HG03060 (cell line): ENCODE results near the gene TOX3.

Experiments used
- ATAC-seq: cut with Tn5 transposase; IDR thresholded peaks from one replicate; pipeline ENCODE4 v1.9.1; 2021; ENCODE audit warnings: low read depth, moderate number of reproducible peaks; ENCODE audit not compliant: unreplicated experiment

Gene TOX3

DNA sequence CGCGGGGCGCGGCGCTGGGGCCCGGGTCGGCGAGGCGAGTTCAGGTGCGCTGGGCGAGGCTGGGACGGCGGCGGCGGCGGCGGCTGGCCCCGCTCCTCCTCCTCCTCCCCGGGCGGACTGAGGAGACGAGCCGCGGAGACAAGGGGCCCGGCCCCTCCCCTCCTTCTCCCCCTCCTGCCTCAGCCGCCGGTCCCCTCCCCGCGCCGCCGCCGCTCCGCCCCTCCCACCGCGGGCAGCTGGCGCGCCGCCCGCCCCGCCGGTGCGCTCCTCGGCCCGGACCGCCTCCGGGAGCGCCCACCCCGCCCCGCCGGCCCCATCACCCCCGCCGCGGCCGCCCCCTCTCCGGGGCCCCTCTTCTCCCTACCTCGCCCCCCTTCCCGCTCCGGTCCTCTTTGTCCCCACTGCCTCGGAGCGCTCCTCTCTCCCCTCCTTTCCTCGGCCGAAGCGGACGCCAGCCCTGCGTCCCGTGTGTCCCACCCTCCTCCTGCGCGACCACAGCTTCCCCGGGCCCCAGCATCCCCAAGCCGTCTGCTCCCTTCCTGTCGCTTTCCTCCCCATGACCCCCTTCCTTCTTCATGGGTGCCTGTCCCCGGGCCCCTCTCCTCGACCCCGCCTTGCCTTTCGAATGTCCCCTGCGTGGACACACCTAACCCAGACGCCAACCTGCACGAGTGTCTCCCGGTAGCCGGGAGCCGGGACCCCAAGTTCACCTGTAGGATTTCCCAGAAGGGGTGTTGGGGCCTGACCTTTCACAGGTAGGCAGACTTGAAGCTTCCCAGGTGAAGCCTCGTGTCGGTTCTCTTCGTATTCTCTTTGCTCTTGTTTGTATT is at the start of gene TOX3:
Gene TOX3, minus strand, starts transcription at position 140 of the 830 bp plus-strand sequence. CDS start 420 bp downstream, outside the sequence.
- no peak for ATAC-seq

DNA sequence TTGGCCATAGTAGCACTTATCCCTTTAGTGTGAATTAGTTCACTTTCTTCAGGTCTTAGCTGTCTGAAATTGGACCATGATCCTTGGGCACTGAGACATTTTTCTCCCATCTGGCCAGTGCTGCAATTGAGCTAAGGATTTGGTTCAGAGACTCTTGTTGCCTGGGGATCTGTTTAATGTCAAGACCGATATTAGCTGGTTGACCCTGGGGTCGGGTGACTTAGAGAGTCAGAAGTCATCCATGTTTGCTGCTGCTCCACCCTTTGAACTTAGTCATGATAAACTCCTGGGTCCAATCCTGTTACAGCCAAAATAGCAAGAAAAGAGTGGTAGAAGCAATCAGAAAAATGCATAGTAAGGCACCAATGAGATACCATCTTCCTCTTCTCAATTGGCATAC is 45.8 kb upstream of the TOX3 start:
- ATAC-seq, result no peak

DNA sequence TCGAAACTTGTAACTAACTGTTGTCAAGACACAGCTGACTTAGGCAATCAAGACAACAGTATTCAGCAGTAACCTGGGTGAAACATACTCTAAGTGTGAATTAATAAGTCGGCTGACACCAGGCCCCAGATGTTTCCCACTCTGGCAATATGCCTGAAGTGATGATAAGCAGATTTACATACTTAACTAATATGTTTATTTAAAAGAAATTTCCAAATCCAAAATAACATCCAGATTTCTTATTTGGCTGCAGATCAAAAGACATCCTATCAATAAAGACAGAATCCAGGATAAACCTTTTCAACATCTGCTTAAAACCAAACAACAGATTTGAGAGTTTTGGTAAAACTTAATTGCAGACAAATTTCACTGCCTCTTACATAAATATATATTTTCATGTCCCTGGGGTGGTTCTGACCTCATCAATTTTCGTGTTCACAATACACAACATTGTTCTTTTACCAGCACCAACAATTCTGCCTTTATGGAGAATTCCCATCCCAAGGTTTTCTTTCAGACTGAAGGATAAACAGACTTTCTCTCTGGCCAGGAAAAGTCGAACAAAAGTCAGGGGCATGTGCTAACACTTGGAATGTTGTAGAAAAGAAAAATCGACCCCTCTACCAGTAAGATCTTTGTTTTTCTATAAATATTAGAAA is 45.1 kb upstream of the TOX3 start:
- no peak for ATAC-seq

DNA sequence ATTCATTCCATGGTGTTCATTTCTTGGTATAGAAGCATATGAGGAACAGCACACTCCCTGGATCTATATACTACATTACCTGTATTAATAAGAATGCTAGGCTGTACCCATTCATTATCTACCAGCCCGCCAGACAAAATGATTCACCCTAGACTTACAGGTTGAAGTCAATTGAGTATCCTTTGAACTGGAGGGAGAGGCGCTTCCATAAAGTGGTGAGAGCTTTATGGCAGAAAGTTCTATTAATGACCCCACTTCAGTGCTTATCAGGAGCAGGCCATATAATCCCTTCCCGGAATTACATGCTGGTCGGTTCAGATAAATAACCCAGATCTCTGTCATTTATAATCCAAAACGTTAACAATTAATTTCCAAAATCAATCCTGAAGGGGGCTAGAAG is 44.5 kb upstream of the TOX3 start:
- no peak for ATAC-seq

DNA sequence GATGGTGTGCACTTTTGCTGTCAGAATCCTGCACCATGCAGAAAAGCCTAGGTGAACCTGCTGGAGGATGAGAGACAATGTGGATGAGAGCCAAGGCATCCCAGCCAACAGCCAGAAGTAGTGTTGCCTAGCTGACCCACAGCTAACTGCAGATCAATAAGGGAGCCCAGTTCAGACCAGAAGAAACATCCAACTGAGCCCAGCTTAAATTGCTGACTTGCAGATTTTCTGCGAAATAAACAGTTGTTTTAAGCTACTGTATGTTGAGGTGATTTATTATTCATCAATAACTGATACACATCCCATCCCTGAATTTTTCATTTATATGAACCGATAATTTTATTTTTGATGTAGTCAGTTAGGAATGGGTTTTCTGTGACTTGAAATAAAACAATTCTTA is 39.2 kb upstream of the TOX3 start:
- ATAC-seq, result no peak

DNA sequence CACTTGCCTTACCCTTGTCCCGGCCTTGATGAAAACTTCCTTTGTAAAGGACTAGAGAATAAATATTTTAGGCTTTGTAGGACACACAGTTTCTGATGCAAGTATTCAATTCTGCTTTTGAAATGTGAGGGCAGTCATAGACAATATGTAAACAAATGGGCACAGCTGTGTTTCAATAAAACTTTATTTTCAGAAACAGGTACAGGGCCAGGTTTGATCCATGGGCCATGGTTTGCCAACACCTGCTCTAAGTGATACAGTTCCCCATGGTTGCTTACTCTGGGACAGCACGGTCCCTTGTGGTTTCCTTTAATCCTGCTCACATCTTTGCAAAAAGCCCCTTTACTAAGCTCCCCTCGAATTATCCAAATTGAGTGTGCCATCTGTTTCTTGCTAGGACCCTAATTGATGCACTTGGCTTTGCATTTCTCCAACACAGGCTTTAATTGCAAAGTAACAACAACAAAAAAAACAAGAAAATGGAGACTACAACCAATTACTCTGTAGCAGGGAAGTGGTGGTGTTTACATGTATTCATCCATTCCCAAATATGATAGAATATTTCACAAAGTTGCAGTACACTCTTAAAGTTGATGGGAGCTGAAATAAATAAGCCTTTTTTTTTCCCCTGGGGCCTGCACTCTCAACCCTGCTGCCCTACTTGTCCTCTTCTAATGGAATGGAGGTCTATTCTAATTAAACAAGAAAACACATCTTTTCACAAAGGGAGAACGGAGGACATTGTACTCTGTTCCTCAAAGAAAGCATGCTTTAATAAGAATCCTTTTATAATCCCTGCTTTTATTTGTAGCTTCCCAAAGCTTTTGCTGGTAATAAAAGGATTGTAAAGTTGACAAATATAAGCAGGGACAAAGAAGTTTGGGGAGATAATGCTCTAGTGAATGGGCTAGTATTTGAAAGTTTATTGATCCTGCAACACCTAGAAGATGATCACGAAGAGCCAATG is 37.7 kb upstream of the TOX3 start:
- ATAC-seq, result no peak

DNA sequence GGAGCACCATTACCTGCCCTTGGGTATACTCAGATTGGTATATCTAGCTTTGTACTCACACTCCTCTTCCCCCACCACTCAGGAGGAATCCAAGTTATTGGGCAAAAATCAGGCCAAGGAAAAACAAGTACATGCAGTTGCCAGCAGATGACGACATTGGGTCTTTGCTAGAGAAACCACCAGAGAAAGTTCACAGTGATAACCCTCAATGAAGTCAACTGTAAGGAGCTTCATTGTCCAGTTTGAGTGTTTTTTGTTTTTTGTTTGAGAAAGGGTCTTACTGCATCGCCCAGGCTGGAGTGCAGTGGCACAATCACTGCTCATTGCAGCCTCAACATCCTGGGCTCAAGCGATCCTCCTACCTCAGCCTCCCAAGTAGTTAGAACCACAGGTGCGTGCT is 34.6 kb upstream of the TOX3 start:
- ATAC-seq, result no peak

DNA sequence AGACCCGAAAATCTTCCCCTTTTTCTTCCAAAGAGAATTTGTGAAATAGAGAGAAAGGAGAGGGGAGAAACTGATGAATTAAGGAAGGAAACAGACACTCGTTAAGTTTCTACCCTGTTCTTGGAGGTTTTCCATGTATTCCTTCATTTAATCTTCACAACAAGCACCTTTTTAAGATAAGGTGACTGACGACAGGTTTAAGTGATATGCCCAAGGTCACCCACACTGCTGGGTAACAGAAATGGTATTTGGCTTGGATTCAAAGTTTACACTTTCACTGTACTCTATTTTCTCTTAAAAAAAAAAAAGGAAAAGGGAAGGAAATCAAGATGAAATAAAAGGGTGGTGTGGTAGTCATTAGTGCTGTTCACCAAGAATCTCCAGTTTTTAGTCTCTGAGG is 33.5 kb upstream of the TOX3 start:
- no peak for ATAC-seq

DNA sequence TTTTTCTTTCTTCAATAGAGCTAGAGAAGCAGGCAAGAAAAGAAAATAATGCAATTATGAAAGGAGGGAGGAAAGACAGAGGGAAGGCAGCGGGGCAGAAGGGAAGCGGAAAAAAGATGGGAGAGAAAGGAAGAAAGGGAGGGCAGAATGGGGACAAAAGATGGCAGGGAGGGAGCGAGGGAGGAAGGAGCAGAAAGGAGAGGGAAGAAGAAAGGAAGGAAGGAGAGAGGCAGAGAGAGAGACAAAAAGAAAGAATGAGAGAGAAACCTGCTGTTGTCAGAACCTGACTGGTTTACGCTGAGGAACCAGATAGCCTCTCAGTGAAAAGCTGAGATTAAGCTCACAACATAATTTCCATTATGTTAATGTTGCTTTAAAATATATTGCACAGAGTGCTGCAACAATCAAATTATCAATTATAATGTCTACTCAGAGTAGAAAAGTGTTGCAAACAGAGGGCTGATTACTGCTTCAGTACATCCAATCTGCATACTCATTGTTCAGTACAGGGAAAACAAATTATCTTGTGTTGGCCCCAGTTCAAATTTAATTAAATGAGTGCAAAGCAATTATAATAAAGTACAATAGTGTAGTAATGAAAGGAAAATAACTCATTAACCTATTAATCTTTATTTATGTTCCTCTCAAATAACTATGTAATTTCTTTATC is 32.0 kb upstream of the TOX3 start:
- no peak for ATAC-seq

DNA sequence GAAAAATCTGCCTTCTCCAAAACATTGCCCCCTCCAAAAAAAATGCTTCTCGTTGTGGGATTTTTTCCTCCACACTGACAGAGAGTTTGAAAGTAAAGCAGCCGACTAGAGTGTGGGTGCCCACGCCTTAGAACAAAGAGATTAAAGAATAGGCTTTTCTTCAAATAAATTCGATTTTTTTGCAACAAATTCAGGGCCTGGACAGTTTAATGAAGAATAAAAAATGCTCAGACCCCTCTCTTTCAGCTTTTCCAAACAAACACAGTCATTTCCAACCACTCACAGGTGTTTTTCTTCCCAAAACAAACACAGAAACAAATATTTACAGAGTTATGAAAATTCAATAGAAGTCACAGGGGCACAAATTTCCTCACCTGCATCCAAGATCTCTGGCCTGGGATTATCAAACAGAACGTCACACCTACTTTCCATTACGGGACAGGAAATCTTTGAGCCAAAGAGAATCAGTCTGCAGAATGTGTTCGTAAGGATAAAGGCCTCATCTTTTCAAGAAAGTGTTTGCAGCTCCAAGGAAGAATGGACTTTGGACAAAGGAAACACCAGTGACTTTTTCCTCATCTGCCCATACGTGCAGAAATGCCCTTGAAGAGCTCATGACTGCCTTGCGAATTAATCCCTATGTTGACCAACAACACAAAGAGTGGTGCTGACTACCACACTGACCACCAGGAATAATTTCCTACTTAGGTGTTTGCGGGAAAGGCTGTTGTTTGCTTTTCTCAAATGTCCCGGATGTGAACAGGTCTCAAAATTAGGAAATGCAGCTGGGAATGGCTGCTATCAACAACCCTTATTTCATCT is 31.3 kb upstream of the TOX3 start:
- no peak for ATAC-seq

DNA sequence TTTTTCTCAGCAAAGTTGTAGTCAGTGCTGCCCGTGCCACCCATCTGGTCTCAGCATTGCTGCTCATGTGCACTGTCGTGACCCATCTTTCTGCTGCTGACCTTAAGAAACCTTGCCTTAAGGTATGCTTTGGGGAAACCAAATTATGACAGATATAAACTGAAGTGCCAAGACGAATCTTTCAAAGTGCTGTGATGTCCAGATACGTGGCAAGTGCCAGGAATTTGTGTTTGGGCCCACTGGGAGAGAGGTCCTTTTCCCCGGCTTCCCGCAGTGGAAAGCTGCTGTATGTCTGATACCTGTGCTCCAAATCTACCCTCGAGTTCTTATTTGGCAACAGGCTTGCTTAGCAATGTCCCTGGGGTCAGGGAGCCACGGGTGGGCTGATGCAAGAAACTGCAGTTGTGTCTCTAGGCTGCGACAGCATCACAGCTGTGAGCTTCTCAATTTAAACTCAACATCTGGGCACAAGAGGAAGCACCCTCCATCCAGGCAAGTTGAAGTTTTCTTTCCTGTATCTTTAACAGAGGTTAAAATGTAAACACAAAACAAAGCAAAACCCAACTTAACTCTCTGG is 30.3 kb upstream of the TOX3 start:
- ATAC-seq, result no peak

DNA sequence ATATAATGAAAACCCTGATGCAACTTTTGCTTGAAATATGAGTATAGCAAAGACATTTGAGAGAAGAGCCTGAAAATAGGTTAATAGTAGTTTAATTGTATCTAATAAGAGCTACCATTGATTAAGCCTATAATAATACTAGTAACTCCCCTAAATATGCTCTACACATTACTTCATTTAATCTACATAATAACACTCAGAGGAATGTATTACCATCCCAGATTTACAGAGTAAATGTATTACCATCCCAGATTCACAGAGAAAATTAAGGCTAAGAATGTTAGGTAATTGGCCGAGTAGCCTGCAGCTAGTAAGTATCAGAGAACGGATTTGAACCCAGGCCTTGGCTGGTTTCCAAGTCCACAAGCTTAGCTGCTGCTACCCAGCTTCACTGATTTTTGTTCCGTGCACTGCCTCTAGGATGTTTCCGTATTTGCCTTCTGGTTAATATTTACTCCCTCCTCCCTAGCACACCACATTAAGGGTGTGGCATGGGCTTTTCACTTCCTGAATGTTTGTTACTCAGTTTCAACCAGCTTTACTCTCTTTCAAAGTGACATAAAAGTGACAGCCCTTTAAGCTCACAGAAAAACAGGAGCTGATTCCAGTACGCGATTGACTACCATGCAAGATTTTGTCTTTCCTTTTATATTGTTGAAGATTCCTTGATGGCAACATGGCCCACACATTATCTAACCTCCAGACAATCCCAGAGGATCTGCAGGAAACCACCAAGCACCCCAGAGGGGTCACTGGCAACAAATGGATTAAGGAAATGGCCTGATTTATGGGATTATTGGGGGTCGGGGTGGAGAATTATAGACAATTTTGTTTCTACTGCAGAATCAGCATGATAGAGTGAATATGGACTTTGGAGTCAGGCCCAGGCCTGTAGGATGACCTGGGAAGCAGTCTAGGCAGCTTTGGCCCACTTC is 26.7 kb upstream of the TOX3 start:
- ATAC-seq, result no peak

DNA sequence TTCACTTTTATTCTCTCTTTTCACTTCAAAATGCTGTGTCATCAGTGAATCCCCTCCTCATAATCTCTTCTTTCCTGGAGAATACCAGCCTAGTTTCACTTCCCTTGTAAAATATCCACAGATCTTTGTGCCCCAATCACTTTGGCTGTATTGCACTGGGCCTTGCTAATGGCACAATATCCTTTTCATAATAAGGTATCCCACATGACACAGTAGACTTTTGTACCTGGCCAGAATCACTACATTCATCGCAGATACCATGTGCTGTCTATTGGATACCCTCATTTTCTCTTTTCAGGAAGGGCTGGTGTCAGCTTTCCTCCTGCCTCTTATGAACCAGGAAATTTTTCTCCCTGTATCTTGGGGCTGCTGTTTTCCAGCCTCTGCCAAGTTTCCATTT is 25.7 kb upstream of the TOX3 start:
- no peak for ATAC-seq

DNA sequence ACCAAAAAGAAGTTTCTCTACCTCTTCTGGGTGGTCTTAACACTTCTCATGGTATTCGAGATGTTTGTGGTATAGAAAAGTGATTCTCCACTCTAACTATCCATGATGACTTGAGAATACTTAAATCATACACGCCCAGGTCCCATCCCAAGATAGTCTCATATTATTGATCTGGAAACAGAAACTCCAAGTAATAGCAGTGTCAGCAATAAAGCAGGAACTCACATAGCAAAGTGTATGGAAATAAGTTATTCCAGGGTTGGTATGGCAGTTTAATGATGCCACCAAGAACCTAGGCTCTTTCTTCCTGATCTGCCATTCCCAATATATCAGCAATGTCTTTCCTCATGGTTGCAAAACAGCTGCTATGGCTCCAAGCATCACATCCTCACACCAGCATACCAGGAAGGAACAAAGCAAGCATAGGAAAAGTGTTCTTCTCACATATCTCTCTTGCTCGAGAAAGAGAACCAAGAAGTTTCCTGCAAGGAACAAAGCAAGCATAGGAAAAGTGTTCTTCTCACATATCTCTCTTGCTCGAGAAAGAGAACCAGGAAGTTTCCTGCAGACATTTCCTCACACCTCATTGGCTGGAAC is 23.6 kb upstream of the TOX3 start:
- no peak for ATAC-seq

DNA sequence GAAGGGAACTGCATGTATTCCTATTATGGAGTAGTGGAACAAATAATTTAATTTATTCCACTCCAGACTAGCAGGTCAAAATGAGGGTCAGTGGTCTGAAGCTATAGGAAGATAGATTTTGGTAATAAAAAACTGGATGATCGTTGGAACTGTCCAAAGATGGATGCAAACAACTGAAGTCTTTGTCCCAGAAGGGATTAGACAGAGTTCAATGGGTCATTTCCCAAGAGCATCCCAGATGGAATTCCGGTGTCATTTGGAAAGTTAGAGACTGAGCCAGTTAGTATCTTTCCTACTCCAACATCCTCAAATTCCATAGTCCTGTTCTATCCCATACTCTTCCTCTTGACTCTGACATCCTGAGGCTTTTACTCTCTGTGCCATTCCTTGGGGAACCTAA is 22.8 kb upstream of the TOX3 start:
- ATAC-seq, result no peak

DNA sequence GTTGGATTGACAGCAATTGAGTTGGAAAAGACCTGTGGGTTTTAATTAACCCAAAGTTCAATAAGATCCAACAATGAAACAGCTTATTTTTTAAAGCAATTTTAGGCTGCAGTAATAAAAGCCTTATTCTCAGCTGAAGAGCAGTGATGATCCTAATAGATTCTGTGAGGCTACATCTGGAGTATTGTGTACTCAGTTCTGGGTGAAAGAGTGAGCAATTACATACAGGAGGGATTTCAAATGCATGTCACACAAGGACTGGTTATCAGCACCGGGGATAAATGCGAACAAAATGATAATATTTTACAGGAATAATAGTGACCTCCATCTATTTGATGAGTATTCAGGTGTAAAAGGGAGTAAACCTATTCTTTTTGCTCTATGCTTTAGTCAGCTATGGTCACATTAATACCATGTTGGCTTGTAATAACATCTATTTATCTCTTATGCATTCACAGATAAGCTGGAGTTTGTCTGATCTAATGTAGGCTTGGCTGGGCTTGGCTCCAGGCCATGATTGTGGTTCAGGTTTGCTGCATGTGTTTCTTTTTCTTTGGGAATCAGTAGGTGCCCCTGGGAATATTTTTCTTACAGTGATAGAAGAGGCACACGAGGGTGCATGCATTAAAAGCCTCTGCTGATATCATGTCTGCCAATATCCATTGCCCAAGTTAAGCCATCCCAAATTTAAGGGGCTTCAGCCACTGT is 22.2 kb upstream of the TOX3 start:
- ATAC-seq, result no peak

DNA sequence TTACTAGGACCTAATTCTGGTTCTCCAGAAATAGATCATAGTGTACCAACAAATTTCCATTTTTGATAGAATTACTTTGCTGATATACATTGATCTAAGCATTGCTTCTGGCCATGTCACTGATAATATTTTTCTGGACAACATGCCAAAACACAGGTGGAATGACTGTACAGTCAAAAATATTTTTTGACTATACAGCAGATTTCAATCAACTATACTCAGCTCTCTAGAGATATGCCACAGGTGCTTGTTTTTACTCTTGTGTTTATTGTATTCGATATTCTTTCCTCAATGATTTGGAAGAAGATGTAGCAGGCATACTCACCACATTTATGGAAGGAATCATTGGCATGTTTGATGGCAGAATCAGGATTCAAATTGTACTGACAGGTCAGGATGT is 21.6 kb upstream of the TOX3 start:
- ATAC-seq, result no peak
